Colonic mucosa (tissue), 4 donors: Measurements from ENCODE around the gene RUNX3. TPM values are rescaled to one million over a fixed set of nuclear protein-coding genes. Genes with fewer than 3 reads are reported as not detected.

Experiments used
- DNase-seq: peaks from one replicate; pipeline ENCODE4 v3.0.0-alpha.2; 2020
- H3K27ac ChIP-seq: fragments of 200-600 bp; one replicate; pipeline ENCODE4 v1.8.0; 2021
- H3K27me3 ChIP-seq: fragments of 200-600 bp; one replicate; pipeline ENCODE4 v1.8.0; 2021
- H3K36me3 ChIP-seq: fragments of 200-600 bp; one replicate; pipeline ENCODE4 v1.8.0; 2021
- H3K4me1 ChIP-seq: fragments of 200-600 bp; one replicate; pipeline ENCODE4 v1.8.0; 2021; ENCODE audit warnings: mild to moderate bottlenecking
- H3K4me3 ChIP-seq: fragments of 200-600 bp; one replicate; pipeline ENCODE4 v1.8.0; 2021
- H3K9ac ChIP-seq, 2 donors: one replicate each; pipeline ENCODE4 v1.7.0; 2013; ENCODE audit warnings: control low read depth in 2 of 2, low read depth in 2 of 2, low read length in 2 of 2
- H3K9me3 ChIP-seq: fragments of 200-600 bp; one replicate; pipeline ENCODE4 v1.8.0; 2021
- CTCF ChIP-seq: fragments of 200-600 bp; IDR thresholded peaks from one replicate; pipeline ENCODE4 v1.8.0; 2022; ENCODE audit warnings: antibody characterized with exemption, mild to moderate bottlenecking
- intact Hi-C: fragments of 100-400 bp; cut with DNase I; formaldehyde crosslinking; loops from one replicate; pipeline ENCODE4 v1.14.1; 2022
- total RNA-seq, 2 donors: library from RNA; stranded (reverse); fragmentation: NEBNext Ultra II Directional in 1 of 2; extraction: Animal tissue kit (Norgen Biotek cat#: 25700) in 1 of 2; gene quantifications; one replicate each; pipeline ENCODE4 v1.2.1, GENCODE V29; 2021
- donor health status: healthy.
- donor health status: DM: no; HTN: no; CAD: no.
- donor health status: DM: no; HTN: no; CAD: no.

The RUNX3 gene
- total RNA-seq, 2 donors from 2014 or later, result 1.6 to 3.2 TPM

- no peak for DNase-seq
- intact Hi-C loops, result no loop called here
- H3K4me1 ChIP-seq, result no peaks in the 10 kb centered on the region
- TF ChIP-seq CTCF, result no peak
- H3K9me3 ChIP-seq, result no peaks in the 10 kb centered on the region
- H3K27ac ChIP-seq, result no peak overlapping the region
- H3K9ac ChIP-seq, result no peak overlapping the region
- no peak overlapping the region for H3K4me3 ChIP-seq
- H3K36me3 ChIP-seq, result no peaks in the 10 kb centered on the region
- H3K27me3 ChIP-seq, result no peaks in the 10 kb centered on the region
These were observed 14.1 kb downstream of the RUNX3 start for GRCh38 chr1:24915816-24916602.

GRCh38 chr1:24914226-24915069 is 15.6 kb downstream of the RUNX3 start:
- Histone ChIP-seq H3K27me3 (no peaks in the 10 kb centered on the region), H3K9ac (no peak overlapping the region), H3K9me3 (no peaks in the 10 kb centered on the region), H3K4me1 (no peaks in the 10 kb centered on the region), H3K36me3 (no peaks in the 10 kb centered on the region), H3K27ac (no peak overlapping the region), H3K4me3 (no peak overlapping the region)
- no peak for DNase-seq
- intact Hi-C loops, result no loop called here
- no peak for TF ChIP-seq CTCF

GRCh38 chr1:24913616-24914225 is 16.4 kb downstream of the RUNX3 start:
- Histone ChIP-seq H3K27ac (no peak overlapping the region), H3K9ac (no peak overlapping the region)

GRCh38 chr1:24913274-24913604 is 16.8 kb downstream of the RUNX3 start:
- H3K9me3 ChIP-seq, result no peaks in the 10 kb centered on the region
- no peak overlapping the region for H3K9ac ChIP-seq
- no peaks in the 10 kb centered on the region for H3K27me3 ChIP-seq
- no peaks in the 10 kb centered on the region for H3K4me1 ChIP-seq
- no peak overlapping the region for H3K4me3 ChIP-seq
- H3K36me3 ChIP-seq, result no peaks in the 10 kb centered on the region
- intact Hi-C loops, result no loop called here
- no peak for DNase-seq
- TF ChIP-seq CTCF, result no peak
- H3K27ac ChIP-seq, result no peak overlapping the region

More at GRCh38 chr1:24913616-24914225, 16.4 kb downstream of the RUNX3 start:
- no peaks in the 10 kb centered on the region for H3K9me3 ChIP-seq
- intact Hi-C loops, result no loop called here
- H3K36me3 ChIP-seq, result no peaks in the 10 kb centered on the region
- H3K4me3 ChIP-seq, result no peak overlapping the region
- no peaks in the 10 kb centered on the region for H3K27me3 ChIP-seq
- DNase-seq, result no peak
- TF ChIP-seq CTCF, result no peak
- H3K4me1 ChIP-seq, result no peaks in the 10 kb centered on the region

GRCh38 chr1:24912376-24913273 is 17.5 kb downstream of the RUNX3 start:
- Histone ChIP-seq H3K9me3 (no peaks in the 10 kb centered on the region), H3K27ac (no peak overlapping the region), H3K36me3 (no peaks in the 10 kb centered on the region), H3K4me3 (no peak overlapping the region), H3K4me1 (no peaks in the 10 kb centered on the region), H3K27me3 (no peaks in the 10 kb centered on the region), H3K9ac (no peak overlapping the region)
- no peak for DNase-seq
- intact Hi-C loops, result no loop called here
- TF ChIP-seq CTCF, result no peak
